Measurements from ENCODE around the gene NDUFAF3. TPM values are rescaled to one million over a fixed set of nuclear protein-coding genes. Genes with fewer than 3 reads are reported as not detected.
A peak's percentile ranks its signal among the peaks of the same experiment; 100 is the strongest.

Gene NDUFAF3
- total RNA-seq, 1 experiment from 2014 or later, result 91.0 TPM

DNA sequence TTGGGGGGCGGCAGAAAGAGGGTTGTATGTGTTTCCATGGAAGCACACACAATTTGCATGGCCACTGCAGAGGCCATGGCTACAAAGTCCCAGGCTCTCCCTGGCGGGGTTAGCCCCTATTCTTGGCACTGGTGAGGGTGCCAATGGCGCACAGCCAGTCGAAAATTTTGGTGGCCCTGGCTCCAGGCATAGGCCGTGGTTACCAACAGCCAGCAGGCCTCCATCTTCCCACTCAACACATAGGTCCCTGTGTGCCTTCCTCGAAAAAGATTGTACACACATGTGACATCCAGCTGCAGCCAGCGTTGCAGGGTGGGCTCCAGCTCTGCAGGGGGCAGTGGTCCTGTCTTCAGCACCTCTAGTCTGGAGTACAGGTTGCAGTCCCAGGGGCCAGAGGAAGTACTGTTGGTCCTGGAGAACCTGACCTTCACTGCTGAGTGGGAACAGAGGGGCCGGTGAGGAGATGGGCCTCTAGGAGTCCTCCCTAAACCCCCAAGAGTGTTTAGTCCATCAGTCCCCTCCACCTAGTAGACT, 24.8 kb upstream of the NDUFAF3 start:
- Histone ChIP-seq H4K20me1 (ENCODE audit: insufficient read depth) (no peaks in the 10 kb centered on the region), H3K4me1 (ENCODE audit: control insufficient read depth in 1 of 2, insufficient read depth in 2 of 2, low read length in 2 of 2) (no peaks in the 10 kb centered on the region; a peak in 1 of 4 replicates), H3K36me3 (ENCODE audit: control insufficient read depth in 1 of 2, insufficient read depth in 2 of 2, low read length in 2 of 2) (peaks cover 3 to 6% of the 10 kb centered on the region in 2 experiments; a peak in 2 of 4 replicates), H3K27me3 (ENCODE audit: insufficient read depth, low read length) (no peaks in the 10 kb centered on the region), H3K4me2 (ENCODE audit: low read length) (no peak overlapping the region), H3K27ac (ENCODE audit: low read depth, low read length) (no peak overlapping the region), H3K79me2 (ENCODE audit: insufficient read depth, low read length) (peaks cover 23% of the 10 kb centered on the region), H3K4me3 (replicated peaks in 1 of 2; ENCODE audit: low read depth in 1 of 2, low read length in 2 of 2) (no peak overlapping the region), H3K9me2 (ENCODE audit: insufficient read depth) (no peaks in the 10 kb centered on the region), H3K9ac (ENCODE audit: low read length) (no peak overlapping the region), H3K9me3 (ENCODE audit: control insufficient read depth in 1 of 2, insufficient read depth in 1 of 2, low read depth in 1 of 2, low read length in 2 of 2) (no peaks in the 10 kb centered on the region), H2AFZ (ENCODE audit: low read depth, low read length, poor library complexity, severe bottlenecking) (no peak overlapping the region)
- CTCF ChIA-PET, result interaction anchor here (1.4 kb wide), 1 partner anchor 9 kb away, joined by 5 read pairs; no protein-coding TSS in a partner anchor
- ATAC-seq (peak; percentile 20; the same call in 1 of the 2 replicates), DNase-seq (ENCODE audit: low read depth, low spot score) (no peak)
- RAD21 ChIA-PET (ENCODE audit: low non-redundant PET in 1 of 2, low total read pairs in 2 of 2, uncharacterized antibody in 2 of 2, unreplicated experiment in 2 of 2), result no interaction called here
- POLR2A ChIA-PET, result no interaction called here
- intact Hi-C loops (cut with micrococcal nuclease), result no loop called here
- BruUV-seq (replicated peaks), result no TSS peak
- TF ChIP-seq, protein P1, sequence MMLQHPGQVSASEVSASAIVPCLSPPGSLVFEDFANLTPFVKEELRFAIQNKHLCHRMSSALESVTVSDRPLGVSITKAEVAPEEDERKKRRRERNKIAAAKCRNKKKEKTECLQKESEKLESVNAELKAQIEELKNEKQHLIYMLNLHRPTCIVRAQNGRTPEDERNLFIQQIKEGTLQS (IDR thresholded peaks at IDR 0.05), result no peak
- TF ChIP-seq CBX3 (IDR thresholded peaks at IDR 0.05; ENCODE audit: low read depth) (no peak), EGR1 (IDR thresholded peaks at IDR 0.05; ENCODE audit: low read depth) (no peak), CEBPB (IDR thresholded peaks at IDR 0.05; ENCODE audit: low read depth) (no peak), TCF7L2 (IDR thresholded peaks at IDR 0.05; ENCODE audit: borderline replicate concordance, extremely low read depth, insufficient read depth, insufficient read length) (no peak), EZH2 (IDR thresholded peaks at IDR 0.05) (no peak), FOSL1 (IDR thresholded peaks at IDR 0.05; ENCODE audit: low read depth) (no peak), POLR2AphosphoS5 (IDR thresholded peaks at IDR 0.05; ENCODE audit: low read depth, low read length) (no peak), RAD21 (IDR thresholded peaks at IDR 0.05; ENCODE audit: low read depth) (no peak), SP1 (IDR thresholded peaks at IDR 0.05; ENCODE audit: low read depth) (no peak), ZNF274 (IDR thresholded peaks at IDR 0.05; ENCODE audit: low read depth, low read length) (no peak), SRF (IDR thresholded peaks at IDR 0.05; ENCODE audit: low read depth) (no peak), EZH2phosphoT487 (IDR thresholded peaks at IDR 0.05; ENCODE audit: borderline replicate concordance) (no peak), YY1 (IDR thresholded peaks at IDR 0.05; ENCODE audit: extremely low read depth, insufficient replicate concordance, low read depth, low read length) (no peak), POLR2A (IDR thresholded peaks at IDR 0.05; ENCODE audit: borderline replicate concordance, extremely low read depth, insufficient read depth, insufficient read length) (no peak), ZFX (IDR thresholded peaks at IDR 0.05) (no peak)
- TF ChIP-seq, protein P2, sequence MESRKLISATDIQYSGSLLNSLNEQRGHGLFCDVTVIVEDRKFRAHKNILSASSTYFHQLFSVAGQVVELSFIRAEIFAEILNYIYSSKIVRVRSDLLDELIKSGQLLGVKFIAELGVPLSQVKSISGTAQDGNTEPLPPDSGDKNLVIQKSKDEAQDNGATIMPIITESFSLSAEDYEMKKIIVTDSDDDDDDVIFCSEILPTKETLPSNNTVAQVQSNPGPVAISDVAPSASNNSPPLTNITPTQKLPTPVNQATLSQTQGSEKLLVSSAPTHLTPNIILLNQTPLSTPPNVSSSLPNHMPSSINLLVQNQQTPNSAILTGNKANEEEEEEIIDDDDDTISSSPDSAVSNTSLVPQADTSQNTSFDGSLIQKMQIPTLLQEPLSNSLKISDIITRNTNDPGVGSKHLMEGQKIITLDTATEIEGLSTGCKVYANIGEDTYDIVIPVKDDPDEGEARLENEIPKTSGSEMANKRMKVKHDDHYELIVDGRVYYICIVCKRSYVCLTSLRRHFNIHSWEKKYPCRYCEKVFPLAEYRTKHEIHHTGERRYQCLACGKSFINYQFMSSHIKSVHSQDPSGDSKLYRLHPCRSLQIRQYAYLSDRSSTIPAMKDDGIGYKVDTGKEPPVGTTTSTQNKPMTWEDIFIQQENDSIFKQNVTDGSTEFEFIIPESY (IDR thresholded peaks at IDR 0.05; ENCODE audit: extremely low read depth, insufficient replicate concordance, low read length), result no peak
- TF ChIP-seq, protein P3, sequence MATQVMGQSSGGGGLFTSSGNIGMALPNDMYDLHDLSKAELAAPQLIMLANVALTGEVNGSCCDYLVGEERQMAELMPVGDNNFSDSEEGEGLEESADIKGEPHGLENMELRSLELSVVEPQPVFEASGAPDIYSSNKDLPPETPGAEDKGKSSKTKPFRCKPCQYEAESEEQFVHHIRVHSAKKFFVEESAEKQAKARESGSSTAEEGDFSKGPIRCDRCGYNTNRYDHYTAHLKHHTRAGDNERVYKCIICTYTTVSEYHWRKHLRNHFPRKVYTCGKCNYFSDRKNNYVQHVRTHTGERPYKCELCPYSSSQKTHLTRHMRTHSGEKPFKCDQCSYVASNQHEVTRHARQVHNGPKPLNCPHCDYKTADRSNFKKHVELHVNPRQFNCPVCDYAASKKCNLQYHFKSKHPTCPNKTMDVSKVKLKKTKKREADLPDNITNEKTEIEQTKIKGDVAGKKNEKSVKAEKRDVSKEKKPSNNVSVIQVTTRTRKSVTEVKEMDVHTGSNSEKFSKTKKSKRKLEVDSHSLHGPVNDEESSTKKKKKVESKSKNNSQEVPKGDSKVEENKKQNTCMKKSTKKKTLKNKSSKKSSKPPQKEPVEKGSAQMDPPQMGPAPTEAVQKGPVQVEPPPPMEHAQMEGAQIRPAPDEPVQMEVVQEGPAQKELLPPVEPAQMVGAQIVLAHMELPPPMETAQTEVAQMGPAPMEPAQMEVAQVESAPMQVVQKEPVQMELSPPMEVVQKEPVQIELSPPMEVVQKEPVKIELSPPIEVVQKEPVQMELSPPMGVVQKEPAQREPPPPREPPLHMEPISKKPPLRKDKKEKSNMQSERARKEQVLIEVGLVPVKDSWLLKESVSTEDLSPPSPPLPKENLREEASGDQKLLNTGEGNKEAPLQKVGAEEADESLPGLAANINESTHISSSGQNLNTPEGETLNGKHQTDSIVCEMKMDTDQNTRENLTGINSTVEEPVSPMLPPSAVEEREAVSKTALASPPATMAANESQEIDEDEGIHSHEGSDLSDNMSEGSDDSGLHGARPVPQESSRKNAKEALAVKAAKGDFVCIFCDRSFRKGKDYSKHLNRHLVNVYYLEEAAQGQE (IDR thresholded peaks at IDR 0.05; ENCODE audit: low read depth), result no peak
- TF ChIP-seq, protein P4, sequence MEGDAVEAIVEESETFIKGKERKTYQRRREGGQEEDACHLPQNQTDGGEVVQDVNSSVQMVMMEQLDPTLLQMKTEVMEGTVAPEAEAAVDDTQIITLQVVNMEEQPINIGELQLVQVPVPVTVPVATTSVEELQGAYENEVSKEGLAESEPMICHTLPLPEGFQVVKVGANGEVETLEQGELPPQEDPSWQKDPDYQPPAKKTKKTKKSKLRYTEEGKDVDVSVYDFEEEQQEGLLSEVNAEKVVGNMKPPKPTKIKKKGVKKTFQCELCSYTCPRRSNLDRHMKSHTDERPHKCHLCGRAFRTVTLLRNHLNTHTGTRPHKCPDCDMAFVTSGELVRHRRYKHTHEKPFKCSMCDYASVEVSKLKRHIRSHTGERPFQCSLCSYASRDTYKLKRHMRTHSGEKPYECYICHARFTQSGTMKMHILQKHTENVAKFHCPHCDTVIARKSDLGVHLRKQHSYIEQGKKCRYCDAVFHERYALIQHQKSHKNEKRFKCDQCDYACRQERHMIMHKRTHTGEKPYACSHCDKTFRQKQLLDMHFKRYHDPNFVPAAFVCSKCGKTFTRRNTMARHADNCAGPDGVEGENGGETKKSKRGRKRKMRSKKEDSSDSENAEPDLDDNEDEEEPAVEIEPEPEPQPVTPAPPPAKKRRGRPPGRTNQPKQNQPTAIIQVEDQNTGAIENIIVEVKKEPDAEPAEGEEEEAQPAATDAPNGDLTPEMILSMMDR (IDR thresholded peaks at IDR 0.05 in 2 of 3, conservative IDR thresholded peaks at IDR 0.05 in 1 of 3; ENCODE audit: borderline replicate concordance in 1 of 3, insufficient read depth in 1 of 3, low read depth in 2 of 3, low read length in 2 of 3), result no peak

Measured in HCT116 (cell line).